Kidney (tissue), 14 donors: ENCODE data around the gene ANO4. TPM values are rescaled to one million over a fixed set of nuclear protein-coding genes. Genes with fewer than 3 reads are reported as not detected.

ENCODE experiments used
- DNase-seq, 5 donors: peaks; one replicate each; pipeline ENCODE4 v3.0.0-alpha.2; 2013 to 2020
- FAIRE-seq: peaks from 2 replicates; lab custom pipeline; 2012; peaks lifted over from hg19 to GRCh38; lab: Jason Lieb, UNC
- H3K27ac ChIP-seq, 2 donors: one replicate each; pipeline ENCODE4 v1.7.0; 2013; ENCODE audit warnings: low read depth in 2 of 2, low read length in 2 of 2, inconsistent platforms in 1 of 2
- H3K27me3 ChIP-seq: one replicate; pipeline ENCODE4 v1.7.1; 2013; ENCODE audit warnings: low read length, inconsistent platforms; ENCODE audit not compliant: control insufficient read depth, insufficient read depth
- H3K36me3 ChIP-seq, 3 donors: one replicate each; pipeline versions ENCODE4 v1.7.0 to v1.7.1; 2013; ENCODE audit warnings: low read length in 3 of 3, control low read depth in 1 of 3, inconsistent platforms in 1 of 3; ENCODE audit not compliant: insufficient read depth in 3 of 3, control insufficient read depth in 2 of 3
- H3K4me1 ChIP-seq, 3 donors: one replicate each; pipeline versions ENCODE4 v1.7.0 to v1.7.1; 2013; ENCODE audit warnings: low read length in 3 of 3, inconsistent platforms in 1 of 3, low read depth in 1 of 3; ENCODE audit not compliant: control insufficient read depth in 2 of 3, insufficient read depth in 2 of 3
- H3K4me3 ChIP-seq, 3 donors: one replicate each; pipeline versions ENCODE4 v1.7.0 to v1.8.1; 2013; ENCODE audit warnings: low read length in 3 of 3, control low read depth in 1 of 3, inconsistent platforms in 1 of 3
- H3K9ac ChIP-seq, 3 donors: one replicate each; pipeline versions ENCODE4 v1.7.0 to v1.7.1; 2013; ENCODE audit warnings: low read length in 3 of 3, control low read depth in 1 of 3, inconsistent platforms in 1 of 3
- H3K9me3 ChIP-seq, 3 donors: one replicate each; pipeline versions ENCODE4 v1.7.0 to v1.7.1; 2013; ENCODE audit warnings: low read length in 3 of 3, control low read depth in 1 of 3, inconsistent platforms in 1 of 3; ENCODE audit not compliant: control insufficient read depth in 2 of 3, insufficient read depth in 1 of 3
- intact Hi-C: fragments of 100-400 bp; cut with DNase I; formaldehyde crosslinking; loops from one replicate; pipeline ENCODE4 v1.11.1; 2022
- polyA plus RNA-seq: library from polyadenylated mRNA; stranded (reverse); fragments of 350-450 nt; fragmentation: Illumina TruSeq; extraction: RNeasy Lipid Tissue Mini Kit (QIAGEN cat#74804); gene quantifications from one replicate; pipeline ENCODE4 v1.2.3, GENCODE V29; 2014; ENCODE audit warnings: low read depth, low replicate concordance; ENCODE audit not compliant: insufficient read depth
- total RNA-seq: library from RNA; stranded (reverse); fragmentation: NEBNext Ultra II Directional; extraction: Animal tissue kit (Norgen Biotek cat#: 25700); gene quantifications from one replicate; pipeline ENCODE4 v1.2.1, GENCODE V29; 2021
- TF ChIP-seq, protein P1 (sequence below): IDR thresholded peaks from 3 replicates; pipeline ENCODE4 v1.5.1; 2012; ENCODE audit warnings: mild to moderate bottlenecking, moderate library complexity, borderline replicate concordance; ENCODE audit not compliant: insufficient read depth; ENCODE audit errors: extremely low read depth
- donor health status: control.
- donor health status: control.
- donor health status: control.
- donor health status: control.
- donor health status: control.
- donor health status: DM: yes; HTN: yes; CAD: no.
- donor health status: Normal renal cell carcinoma (clear cell type).

ANO4 gene
- total and polyA plus RNA-seq, 2 donors from 2014 or later: 0.82 to 2.9 TPM

DNA sequence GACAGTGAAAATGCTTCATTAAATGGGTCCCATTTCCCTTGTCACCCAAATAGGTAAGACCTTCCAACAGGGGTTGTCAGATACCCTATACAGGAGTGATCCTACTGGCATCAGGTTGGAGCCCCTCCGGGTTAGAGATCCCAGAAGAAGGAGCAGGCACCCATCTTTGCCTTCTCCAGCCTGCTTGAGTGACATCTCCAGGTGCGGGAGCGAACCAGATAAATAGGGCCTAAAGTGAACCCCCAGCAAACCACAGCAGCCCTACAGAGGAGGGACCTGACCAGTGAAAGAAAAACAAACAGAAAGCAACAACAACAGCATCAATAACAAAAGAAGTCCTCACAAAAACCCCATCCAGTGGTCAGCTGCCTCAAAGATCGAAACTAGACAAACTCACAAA is 233.2 kb downstream of the ANO4 start:
- TF ChIP-seq, protein P1, sequence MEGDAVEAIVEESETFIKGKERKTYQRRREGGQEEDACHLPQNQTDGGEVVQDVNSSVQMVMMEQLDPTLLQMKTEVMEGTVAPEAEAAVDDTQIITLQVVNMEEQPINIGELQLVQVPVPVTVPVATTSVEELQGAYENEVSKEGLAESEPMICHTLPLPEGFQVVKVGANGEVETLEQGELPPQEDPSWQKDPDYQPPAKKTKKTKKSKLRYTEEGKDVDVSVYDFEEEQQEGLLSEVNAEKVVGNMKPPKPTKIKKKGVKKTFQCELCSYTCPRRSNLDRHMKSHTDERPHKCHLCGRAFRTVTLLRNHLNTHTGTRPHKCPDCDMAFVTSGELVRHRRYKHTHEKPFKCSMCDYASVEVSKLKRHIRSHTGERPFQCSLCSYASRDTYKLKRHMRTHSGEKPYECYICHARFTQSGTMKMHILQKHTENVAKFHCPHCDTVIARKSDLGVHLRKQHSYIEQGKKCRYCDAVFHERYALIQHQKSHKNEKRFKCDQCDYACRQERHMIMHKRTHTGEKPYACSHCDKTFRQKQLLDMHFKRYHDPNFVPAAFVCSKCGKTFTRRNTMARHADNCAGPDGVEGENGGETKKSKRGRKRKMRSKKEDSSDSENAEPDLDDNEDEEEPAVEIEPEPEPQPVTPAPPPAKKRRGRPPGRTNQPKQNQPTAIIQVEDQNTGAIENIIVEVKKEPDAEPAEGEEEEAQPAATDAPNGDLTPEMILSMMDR: no peak
- intact Hi-C loops: no loop called here
- FAIRE-seq (no peak), DNase-seq (no peak)
- Histone ChIP-seq H3K9me3 (no peaks in the 10 kb centered on the region), H3K36me3 (no peaks in the 10 kb centered on the region), H3K9ac (no peak overlapping the region), H3K4me3 (no peak overlapping the region), H3K27me3 (no peaks in the 10 kb centered on the region), H3K4me1 (no peaks in the 10 kb centered on the region), H3K27ac (no peak overlapping the region)

DNA sequence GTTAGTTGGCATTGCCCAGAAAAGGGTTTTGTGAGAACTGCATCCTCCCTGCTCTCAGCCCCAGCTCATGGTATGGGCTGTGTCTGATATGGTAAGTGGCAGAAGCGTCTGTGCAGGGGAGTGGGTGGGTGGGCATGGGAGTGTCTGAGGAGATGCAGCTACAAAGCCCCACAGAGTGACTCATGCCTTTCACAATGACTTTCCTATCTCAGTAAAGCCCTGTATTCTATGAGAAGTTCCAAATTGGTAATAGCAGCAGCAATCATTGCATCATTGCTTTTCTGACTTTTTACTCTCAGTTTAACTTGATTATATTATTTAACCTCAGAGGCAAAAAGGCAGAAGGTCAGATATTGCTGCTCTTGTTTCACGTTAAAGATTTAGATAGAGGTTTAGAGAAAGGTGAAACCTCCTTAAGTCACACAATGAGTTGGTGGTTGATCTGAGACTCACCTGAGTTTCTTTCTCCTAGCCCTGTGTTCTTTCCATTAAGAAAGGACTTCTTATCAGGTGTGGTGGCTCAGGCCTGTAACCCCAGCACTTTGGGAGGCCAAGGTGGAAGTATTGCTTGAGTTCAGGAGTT is 243.8 kb downstream of the ANO4 start:
- H3K36me3 ChIP-seq: no peaks in the 10 kb centered on the region
- H3K27ac ChIP-seq: no peak overlapping the region
- intact Hi-C loops: no loop called here
- FAIRE-seq: no peak
- H3K9me3 ChIP-seq: no peaks in the 10 kb centered on the region
- H3K9ac ChIP-seq: no peak overlapping the region
- no peaks in the 10 kb centered on the region for H3K27me3 ChIP-seq
- TF ChIP-seq, protein P1: no peak
- H3K4me3 ChIP-seq: no peak overlapping the region
- no peaks in the 10 kb centered on the region for H3K4me1 ChIP-seq
- DNase-seq: no peak

- H3K4me3 ChIP-seq: no peak overlapping the region
- intact Hi-C loops: no loop called here
- no peaks in the 10 kb centered on the region for H3K36me3 ChIP-seq
- no peak overlapping the region for H3K27ac ChIP-seq
- DNase-seq: peak in 2 of 5 donors; percentile 9 to 13
- no peak for FAIRE-seq
- no peak overlapping the region for H3K9ac ChIP-seq
- no peaks in the 10 kb centered on the region for H3K27me3 ChIP-seq
- TF ChIP-seq, protein P1: no peak
- no peaks in the 10 kb centered on the region for H3K9me3 ChIP-seq
- H3K4me1 ChIP-seq: no peaks in the 10 kb centered on the region
These were observed 245.4 kb downstream of the ANO4 start for GRCh38 chr12:101039848-101040531.
